DND-41 (cell line): ENCODE results near the gene DIS3L2.

Source experiments
- ATAC-seq: fragments of 200-7000 bp; cut with Tn5 transposase; 3 replicates; pipeline ENCODE4 v1.9.1; 2021; ENCODE audit warnings: low read depth; ENCODE audit not compliant: insufficient read depth
- DNase-seq: peaks from one replicate; pipeline ENCODE4 v3.0.0-alpha.2; 2020
- H2AFZ ChIP-seq: 2 replicates; pipeline ENCODE4 v1.6.0; 2012; ENCODE audit warnings: low read depth, low read length
- H3K27ac ChIP-seq: 2 replicates; pipeline ENCODE4 v1.5.1; 2012; ENCODE audit warnings: low read length, inconsistent platforms
- H3K27me3 ChIP-seq: fragments of 200-600 bp; sonication (generic); 2 replicates; pipeline ENCODE4 v1.6.0; 2012; ENCODE audit warnings: low read length, mild to moderate bottlenecking, inconsistent platforms; ENCODE audit not compliant: insufficient read depth, poor library complexity
- H3K36me3 ChIP-seq: 2 replicates; pipeline ENCODE4 v1.5.1; 2012; ENCODE audit warnings: low read length, inconsistent platforms; ENCODE audit not compliant: insufficient read depth
- H3K4me1 ChIP-seq: 2 replicates; pipeline ENCODE4 v1.5.1; 2012; ENCODE audit warnings: mild to moderate bottlenecking, low read length; ENCODE audit not compliant: insufficient read depth
- H3K4me2 ChIP-seq: 2 replicates; pipeline ENCODE4 v1.6.0; 2012; ENCODE audit warnings: mild to moderate bottlenecking, moderate library complexity, low read length, inconsistent platforms; ENCODE audit not compliant: insufficient read depth
- H3K4me3 ChIP-seq, 2 experiments: fragments of 200-600 bp in 1 of 2; shearing (Covaris generic) in 1 of 2; 2 replicates each; pipeline ENCODE4 v1.5.1; 2012 to 2016; ENCODE audit warnings: inconsistent platforms in 2 of 2, low read length in 2 of 2, mild to moderate bottlenecking in 2 of 2, low read depth in 1 of 2, moderate library complexity in 1 of 2
- H3K79me2 ChIP-seq: 2 replicates; pipeline ENCODE4 v1.6.0; 2012; ENCODE audit warnings: low read length, inconsistent platforms; ENCODE audit not compliant: insufficient read depth
- H3K9ac ChIP-seq: 2 replicates; pipeline ENCODE4 v1.6.0; 2012; ENCODE audit warnings: low read depth, mild to moderate bottlenecking, inconsistent platforms, low read length, moderate library complexity
- H3K9me3 ChIP-seq: 2 replicates; pipeline ENCODE4 v1.5.1; 2012; ENCODE audit warnings: low read length, moderate library complexity, mild to moderate bottlenecking, inconsistent platforms; ENCODE audit not compliant: insufficient read depth, severe bottlenecking
- H4K20me1 ChIP-seq: 2 replicates; pipeline ENCODE4 v1.6.0; 2012; ENCODE audit warnings: low read length; ENCODE audit not compliant: insufficient read depth
- EZH2 ChIP-seq: IDR thresholded peaks from 3 replicates; pipeline ENCODE4 v1.6.1; 2012; ENCODE audit warnings: borderline replicate concordance, low read depth, mild to moderate bottlenecking, moderate library complexity, low read length, inconsistent platforms; ENCODE audit not compliant: severe bottlenecking
- TF ChIP-seq, protein P1 (sequence below): IDR thresholded peaks from 2 replicates; pipeline ENCODE4 v1.5.1; 2012; ENCODE audit warnings: borderline replicate concordance, low read length, moderate library complexity, mild to moderate bottlenecking; ENCODE audit not compliant: poor library complexity, severe bottlenecking; ENCODE audit errors: extremely low read depth

DIS3L2 gene

GRCh38 chr2:232299084-232299483 is 337.6 kb downstream of the DIS3L2 start:
- Histone ChIP-seq H3K27ac (0 out of 2 replicates have a peak overlapping the region, but pooled peaks have one; percentile 16), H3K4me2 (no peak overlapping the region), H3K4me1 (peaks cover 10% of the 10 kb centered on the region), H3K4me3 (no peak overlapping the region), H4K20me1 (no peaks in the 10 kb centered on the region), H2AFZ (no peak overlapping the region), H3K9ac (no peak overlapping the region), H3K9me3 (no peaks in the 10 kb centered on the region), H3K79me2 (no peaks in the 10 kb centered on the region), H3K27me3 (no peaks in the 10 kb centered on the region), H3K36me3 (peaks cover 27% of the 10 kb centered on the region; the same call in 1 of the 2 replicates)
- no peak for TF ChIP-seq EZH2
- TF ChIP-seq, protein P1, sequence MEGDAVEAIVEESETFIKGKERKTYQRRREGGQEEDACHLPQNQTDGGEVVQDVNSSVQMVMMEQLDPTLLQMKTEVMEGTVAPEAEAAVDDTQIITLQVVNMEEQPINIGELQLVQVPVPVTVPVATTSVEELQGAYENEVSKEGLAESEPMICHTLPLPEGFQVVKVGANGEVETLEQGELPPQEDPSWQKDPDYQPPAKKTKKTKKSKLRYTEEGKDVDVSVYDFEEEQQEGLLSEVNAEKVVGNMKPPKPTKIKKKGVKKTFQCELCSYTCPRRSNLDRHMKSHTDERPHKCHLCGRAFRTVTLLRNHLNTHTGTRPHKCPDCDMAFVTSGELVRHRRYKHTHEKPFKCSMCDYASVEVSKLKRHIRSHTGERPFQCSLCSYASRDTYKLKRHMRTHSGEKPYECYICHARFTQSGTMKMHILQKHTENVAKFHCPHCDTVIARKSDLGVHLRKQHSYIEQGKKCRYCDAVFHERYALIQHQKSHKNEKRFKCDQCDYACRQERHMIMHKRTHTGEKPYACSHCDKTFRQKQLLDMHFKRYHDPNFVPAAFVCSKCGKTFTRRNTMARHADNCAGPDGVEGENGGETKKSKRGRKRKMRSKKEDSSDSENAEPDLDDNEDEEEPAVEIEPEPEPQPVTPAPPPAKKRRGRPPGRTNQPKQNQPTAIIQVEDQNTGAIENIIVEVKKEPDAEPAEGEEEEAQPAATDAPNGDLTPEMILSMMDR: no peak
- DNase-seq: peak; percentile 49
- peak; percentile 97 for ATAC-seq

DNA sequence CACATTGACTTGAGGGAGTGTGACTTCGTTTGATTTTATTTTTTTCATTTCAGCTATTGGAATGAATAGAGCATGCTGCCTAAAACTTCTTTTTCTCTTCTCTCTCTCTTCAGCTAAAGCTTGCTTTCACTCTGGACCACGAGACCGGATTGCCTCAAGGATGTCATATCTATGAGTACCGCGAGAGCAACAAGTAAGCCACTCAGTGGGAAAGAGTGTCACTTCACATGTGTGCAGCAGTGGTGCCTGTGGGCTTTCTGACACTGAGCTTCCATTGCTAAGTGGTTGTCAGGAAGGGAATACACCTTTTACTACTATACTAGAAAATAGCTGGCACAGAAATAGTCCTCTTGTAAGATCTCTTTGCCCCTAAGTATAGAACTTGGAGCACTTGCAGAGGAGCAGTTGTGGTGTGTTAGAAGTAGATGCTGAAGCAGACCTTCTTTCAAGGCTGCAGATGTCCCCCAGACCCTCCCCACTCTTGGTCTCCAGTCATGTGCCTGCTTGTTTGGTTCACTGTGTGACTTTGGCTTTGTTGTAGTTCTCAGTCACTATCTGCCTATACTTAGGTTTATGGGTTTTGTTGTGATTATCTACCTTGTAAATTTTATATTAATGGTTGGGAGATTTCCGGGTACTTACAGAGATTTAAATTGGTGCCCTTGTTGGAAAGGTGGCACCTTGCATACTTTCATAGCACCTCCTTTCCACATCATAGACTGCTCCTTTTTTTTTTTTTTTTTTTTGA is 338.6 kb downstream of the DIS3L2 start:
- no peaks in the 10 kb centered on the region for H4K20me1 ChIP-seq
- H3K27me3 ChIP-seq: no peaks in the 10 kb centered on the region
- peaks cover 31% of the 10 kb centered on the region; the same call in 1 of the 2 replicates for H3K36me3 ChIP-seq
- H3K4me2 ChIP-seq: no peak overlapping the region
- H3K4me1 ChIP-seq: peaks cover 10% of the 10 kb centered on the region
- ATAC-seq (no peak), DNase-seq (no peak)
- no peaks in the 10 kb centered on the region for H3K79me2 ChIP-seq
- no peak overlapping the region for H3K9ac ChIP-seq
- no peak overlapping the region for H3K27ac ChIP-seq
- TF ChIP-seq EZH2: no peak
- TF ChIP-seq, protein P1: no peak
- H3K9me3 ChIP-seq: no peaks in the 10 kb centered on the region
- no peak overlapping the region for H3K4me3 ChIP-seq
- no peak overlapping the region for H2AFZ ChIP-seq

- no peak for ATAC-seq
- no peak overlapping the region for H3K4me2 ChIP-seq
These were observed 339.4 kb downstream of the DIS3L2 start for GRCh38 chr2:232300894-232301387.

More at GRCh38 chr2:232300894-232301387, 339.4 kb downstream of the DIS3L2 start:
- DNase-seq: no peak
- Histone ChIP-seq H3K9ac (no peak overlapping the region), H3K9me3 (no peaks in the 10 kb centered on the region), H3K27ac (no peak overlapping the region), H3K36me3 (peaks cover 31% of the 10 kb centered on the region; the same call in 1 of the 2 replicates), H3K79me2 (no peaks in the 10 kb centered on the region), H2AFZ (no peak overlapping the region), H3K27me3 (no peaks in the 10 kb centered on the region), H3K4me1 (peaks cover 10% of the 10 kb centered on the region), H4K20me1 (no peaks in the 10 kb centered on the region), H3K4me3 (no peak overlapping the region)
- TF ChIP-seq, protein P1: no peak
- no peak for TF ChIP-seq EZH2
